GM12878 (cell line): ENCODE data around the gene FIG4. TPM values are rescaled to one million over a fixed set of nuclear protein-coding genes. Genes with fewer than 3 reads are reported as not detected.
"Not testable (repeated sequence)": the region's sequence is repeated elsewhere in the genome, so short reads cannot be mapped to it uniquely, and the experiment has no call there.

Source experiments
- ATAC-seq: fragments of 200-7000 bp; cut with Tn5 transposase; 3 replicates; pipeline ENCODE4 v1.9.1; 2020; ENCODE audit warnings: mild to moderate bottlenecking, moderate library complexity
- BruUV-seq: library from RNA; stranded (reverse); fragments of 400-500 nt; replicated peaks from 2 replicates; lab custom pipeline; 2021; lab: Mats Ljungman, UMichigan
- CTCF ChIA-PET: fragments of 300-600 bp; sonication (Branson Sonifier 250); formaldehyde crosslinking; extraction: SDS; loops from one replicate; lab custom pipeline; 2021; ENCODE audit warnings: inconsistent platforms; lab: Yijun Ruan, JAX
- POLR2A ChIA-PET: fragments of 350-600 bp; formaldehyde crosslinking; extraction: SDS; loops from one replicate; lab custom pipeline; 2021; ENCODE audit warnings: inconsistent platforms; lab: Charles Lee
- RAD21 ChIA-PET: fragments of 300-600 bp; sonication (Branson Sonifier 250); formaldehyde crosslinking; loops from one replicate; lab custom pipeline; 2023; ENCODE audit warnings: antibody characterized with exemption; ENCODE audit not compliant: unreplicated experiment; lab: Charles Lee
- SMC1A ChIA-PET: fragments of 300-600 bp; sonication (Branson Sonifier 250); formaldehyde crosslinking; loops from one replicate; lab custom pipeline; 2023; ENCODE audit not compliant: unreplicated experiment, uncharacterized antibody; lab: Charles Lee
- DNase-seq: peaks from one replicate; pipeline ENCODE4 v3.0.0-alpha.2; 2011; ENCODE audit warnings: low read depth, low spot score
- FAIRE-seq: peaks from 3 replicates; lab custom pipeline; 2011; peaks lifted over from hg19 to GRCh38; lab: Jason Lieb, UNC
- H2AFZ ChIP-seq: 2 replicates; pipeline ENCODE4 v1.6.0; 2011; ENCODE audit warnings: low read depth, low read length, control low read depth; ENCODE audit not compliant: control insufficient read depth
- H3K27ac ChIP-seq: 2 replicates; pipeline ENCODE4 v1.5.1; 2011; ENCODE audit warnings: control low read depth; ENCODE audit not compliant: control insufficient read depth, insufficient read depth
- H3K27me3 ChIP-seq, 2 experiments: replicated peaks in 1 of 2; 2 replicates each; pipeline versions ENCODE4 v1.6.0 to v1.6.1; 2011; ENCODE audit warnings: low read length in 1 of 2; ENCODE audit not compliant: control insufficient read depth in 2 of 2, insufficient read depth in 2 of 2
- H3K36me3 ChIP-seq, 2 experiments: 2 replicates each; pipeline ENCODE4 v1.5.1; 2011; ENCODE audit warnings: low read length in 1 of 2; ENCODE audit not compliant: control insufficient read depth in 2 of 2, insufficient read depth in 2 of 2
- H3K4me1 ChIP-seq: 2 replicates; pipeline ENCODE4 v1.6.1; 2011; ENCODE audit warnings: mild to moderate bottlenecking, low read length, moderate library complexity, mixed read lengths; ENCODE audit not compliant: control insufficient read depth, insufficient read depth
- H3K4me2 ChIP-seq: 2 replicates; pipeline ENCODE4 v1.6.0; 2011; ENCODE audit warnings: control low read depth; ENCODE audit not compliant: control insufficient read depth, insufficient read depth
- H3K4me3 ChIP-seq: fragments of 200-600 bp; sonication (generic); 2 replicates; pipeline ENCODE4 v1.5.1; 2016
- H3K79me2 ChIP-seq: 2 replicates; pipeline ENCODE4 v1.6.0; 2011; ENCODE audit warnings: low read length; ENCODE audit not compliant: control insufficient read depth, insufficient read depth
- H3K9ac ChIP-seq: 2 replicates; pipeline ENCODE4 v1.8.0; 2011; ENCODE audit warnings: low read length, control low read depth, mixed read lengths; ENCODE audit not compliant: control insufficient read depth, insufficient read depth
- H3K9me3 ChIP-seq: replicated peaks from 3 replicates; pipeline ENCODE4 v1.5.1; 2011; ENCODE audit warnings: mild to moderate bottlenecking, low read length; ENCODE audit not compliant: control insufficient read depth, insufficient read depth
- H4K20me1 ChIP-seq: 2 replicates; pipeline ENCODE4 v1.6.0; 2011; ENCODE audit not compliant: control insufficient read depth, insufficient read depth
- RB1 ChIP-seq: fragments of 450-650 bp; formaldehyde crosslinking; IDR thresholded peaks from 2 replicates; pipeline ENCODE4 v1.6.1; 2017; ENCODE audit warnings: mild to moderate bottlenecking, borderline replicate concordance
- WGBS: methylation state at CpG from one replicate; pipeline ENCODE4 v1.1.6; 2016; ENCODE audit warnings: low lambda C conversion rate; ENCODE audit not compliant: insufficient replicate concordance, insufficient coverage; ENCODE audit errors: missing lambda C conversion rate; 5-methylcytosine and 5-hydroxymethylcytosine counted together
- in situ Hi-C: fragments of 300-500 bp; cut with MboI; formaldehyde crosslinking; loops from 9 replicates; pipeline ENCODE4 v1.14.3; 2018; ENCODE audit warnings: mixed read lengths
- intact Hi-C: fragments of 100-400 bp; cut with micrococcal nuclease; formaldehyde crosslinking; loops from one replicate; pipeline ENCODE4 v1.14.2; 2022; ENCODE audit not compliant: unreplicated experiment
- polyA plus RNA-seq, 11 experiments: library from polyadenylated mRNA; depleted of rRNA in 4 of 11; unstranded in 6 of 11; stranded (reverse) in 5 of 11; fragments of >200 nt; fragmentation: Nextera tagmentation in 4 of 11; fragmentation: Illumina TruSeq in 1 of 11; extraction: Ambion mirVana in 4 of 11; extraction: Trizol in 1 of 11; gene quantifications; 1 replicate in 1 of 11; 2 replicates in 10 of 11; pipeline versions ENCODE4 v1.2.1 to v1.2.3, GENCODE V29; 2011 to 2016; ENCODE audit warnings: inconsistent platforms in 2 of 11, missing spikeins in 2 of 11, low read depth in 1 of 11
- total RNA-seq, 4 experiments: library from RNA; depleted of rRNA in 3 of 4; stranded (reverse); fragments of >200 nt in 3 of 4; fragmentation: Illumina TruSeq in 1 of 4; extraction: Trizol in 1 of 4; gene quantifications; 2 replicates each; pipeline versions ENCODE4 v1.2.1 to v1.2.3, GENCODE V29; 2013 to 2021

Gene FIG4
- total and polyA plus RNA-seq, 10 of the 15 experiments (the other 5 are each of a cell fraction or from before 2014, with no cell fraction given) = 3.8 to 23.2 (median 11.8) TPM

DNA sequence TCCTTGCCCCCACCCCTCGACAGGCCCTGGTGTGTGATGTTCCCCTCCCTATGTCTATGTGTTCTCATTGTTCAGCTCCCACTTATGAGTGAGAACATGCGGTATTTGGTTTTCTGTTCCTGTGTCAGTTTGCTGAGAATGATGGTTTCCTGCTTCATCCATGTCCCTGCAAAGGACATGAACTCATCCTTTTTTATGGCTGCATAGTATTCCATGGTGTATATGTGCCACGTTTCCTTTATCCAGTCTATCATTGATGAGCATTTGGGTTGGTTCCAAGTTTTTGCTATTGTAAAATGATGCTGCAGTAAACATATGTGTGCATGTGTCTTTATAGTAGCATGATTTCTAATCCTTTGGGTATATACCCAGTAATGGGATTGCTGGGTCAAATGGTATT is 34.2 kb downstream of the FIG4 start:
- H3K4me2 ChIP-seq, intact Hi-C loops, H2AFZ ChIP-seq, H3K36me3 ChIP-seq, H4K20me1 ChIP-seq, ATAC-seq, RAD21 ChIA-PET, H3K27me3 ChIP-seq, CTCF ChIA-PET, H3K9me3 ChIP-seq, H3K4me1 ChIP-seq, POLR2A ChIA-PET, H3K27ac ChIP-seq, H3K9ac ChIP-seq, FAIRE-seq, DNase-seq, in situ Hi-C loops, BruUV-seq, H3K79me2 ChIP-seq, H3K4me3 ChIP-seq: not testable (repeated sequence)
- SMC1A ChIA-PET = interaction anchor here (0.6 kb wide), 1 partner anchor 314 kb away, joined by 3 read pairs; no protein-coding TSS in a partner anchor
- WGBS = 91% methylated on average over 3 of the region's 3 CpGs

DNA sequence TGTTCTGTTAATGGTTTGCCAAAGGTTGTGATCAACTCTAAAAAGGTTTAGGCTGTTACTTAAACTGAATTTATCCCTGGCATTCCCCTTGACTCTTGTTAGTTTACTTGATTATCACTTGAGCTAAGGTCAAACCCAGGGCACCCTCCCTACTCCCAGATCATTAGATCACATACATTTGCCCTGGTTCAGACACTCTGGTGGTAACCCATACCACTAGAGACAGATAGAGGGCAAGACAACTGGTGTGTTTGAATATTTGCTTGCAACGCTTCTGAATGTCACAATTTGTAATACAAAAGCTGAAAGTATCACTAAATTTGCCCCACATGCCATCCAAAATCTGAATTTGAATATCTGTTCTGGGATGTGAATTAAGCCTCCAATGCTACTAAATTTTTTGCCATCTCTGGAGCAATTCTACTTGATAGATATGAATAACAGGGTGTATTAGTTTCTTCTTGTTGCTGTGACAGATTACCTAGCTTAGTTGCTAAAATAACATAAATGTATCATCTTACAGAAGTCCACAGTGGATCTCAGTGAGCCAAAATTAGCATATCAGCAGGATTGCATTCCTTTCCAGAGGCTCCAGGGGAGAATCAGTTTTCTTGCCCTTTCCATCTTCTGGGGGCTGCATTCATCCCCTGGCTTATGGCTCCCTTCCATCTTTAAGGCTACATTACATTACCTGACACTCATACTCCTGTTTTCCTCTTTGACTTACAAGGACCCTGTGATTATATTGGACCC is 45.4 kb downstream of the FIG4 start:
- Histone ChIP-seq H3K9me3 (no peaks in the 10 kb centered on the region), H3K4me2 (no peak overlapping the region), H3K27ac (no peak overlapping the region), H4K20me1 (no peaks in the 10 kb centered on the region)
- ChIA-PET CTCF (interaction anchor here (1.0 to 1.2 kb wide), 2 partner anchors 14 to 303 kb away, joined by 3 read pairs; no protein-coding TSS in a partner anchor), RAD21 (no interaction called here)
- TF ChIP-seq RB1 = no peak
- TF ChIP-seq, all 136 proteins: peak for 0
- no peaks in the 10 kb centered on the region for H3K4me1 ChIP-seq
- H2AFZ ChIP-seq = no peak overlapping the region
- DNase-seq = no peak
- no peak overlapping the region for H3K4me3 ChIP-seq
- no TSS peak for BruUV-seq
- POLR2A ChIA-PET = no interaction called here
- H3K79me2 ChIP-seq = no peaks in the 10 kb centered on the region
- H3K36me3 ChIP-seq = peaks cover 0 to 4% of the 10 kb centered on the region in 2 experiments; a peak in 1 of 4 replicates
- no peak overlapping the region for H3K9ac ChIP-seq
- SMC1A ChIA-PET = interaction anchor here (1.6 to 1.9 kb wide), 2 partner anchors 23 to 303 kb away, joined by 3 to 5 read pairs; no protein-coding TSS in a partner anchor
- FAIRE-seq = no peak
- ATAC-seq = no peak
- no peaks in the 10 kb centered on the region for H3K27me3 ChIP-seq
- intact Hi-C loops = no loop called here
- in situ Hi-C loops = no loop called here
- 95% methylated on average over 1 of the region's 1 CpG for WGBS
